ENCODE results near the gene GSTT2B.
"Not testable (repeated sequence)": the region's sequence is repeated elsewhere in the genome, so short reads cannot be mapped to it uniquely, and the experiment has no call there.

GRCh38 chr22:23949764-23950163 is 11.2 kb downstream of the GSTT2B start:
- not testable (repeated sequence) for TF ChIP-seq CTCF, EZH2phosphoT487, EZH2 (IDR thresholded peaks at IDR 0.05)
